Endothelial cell (in vitro differentiated cells): ENCODE measurements around the gene KAT7. TPM values are rescaled to one million over a fixed set of nuclear protein-coding genes. Genes with fewer than 3 reads are reported as not detected.

Source experiments
- DNase-seq: peaks from one replicate; pipeline ENCODE4 v3.0.0; 2021; ENCODE audit warnings: low spot score
- H3K27ac Mint-ChIP-seq: one replicate; pipeline ENCODE4 v1.8.0; 2021; ENCODE audit warnings: mixed read lengths, inconsistent platforms; ENCODE audit not compliant: unreplicated experiment
- H3K27me3 Mint-ChIP-seq: one replicate; pipeline ENCODE4 v1.8.0; 2021; ENCODE audit warnings: mild to moderate bottlenecking, moderate library complexity, mixed read lengths, inconsistent platforms; ENCODE audit not compliant: unreplicated experiment
- H3K36me3 Mint-ChIP-seq: one replicate; pipeline ENCODE4 v1.8.0; 2021; ENCODE audit warnings: mild to moderate bottlenecking, low read depth, mixed read lengths, inconsistent platforms; ENCODE audit not compliant: unreplicated experiment
- H3K4me1 Mint-ChIP-seq: one replicate; pipeline ENCODE4 v1.8.0; 2021; ENCODE audit warnings: mild to moderate bottlenecking, mixed read lengths, inconsistent platforms; ENCODE audit not compliant: unreplicated experiment
- H3K4me3 Mint-ChIP-seq: one replicate; pipeline ENCODE4 v1.8.0; 2021; ENCODE audit warnings: mild to moderate bottlenecking, mixed read lengths, inconsistent platforms; ENCODE audit not compliant: unreplicated experiment
- H3K9me3 Mint-ChIP-seq: one replicate; pipeline ENCODE4 v1.8.0; 2021; ENCODE audit warnings: mixed read lengths, inconsistent platforms; ENCODE audit not compliant: unreplicated experiment
- total RNA-seq: library from RNA; stranded (reverse); fragmentation: NEBNext Ultra II Directional; extraction: Animal tissue kit (Norgen Biotek cat#: 25700); gene quantifications from one replicate; pipeline ENCODE4 v1.2.1, GENCODE V29; 2021; ENCODE audit not compliant: unreplicated experiment
- TF ChIP-seq, protein P1 (sequence below): fragments of 200-600 bp; sonication (generic); IDR thresholded peaks from one replicate; pipeline ENCODE4 v1.5.0; 2021; ENCODE audit warnings: antibody characterized with exemption; ENCODE audit not compliant: unreplicated experiment

KAT7 gene
- total RNA-seq, 1 donor from 2014 or later = 307 TPM

DNA sequence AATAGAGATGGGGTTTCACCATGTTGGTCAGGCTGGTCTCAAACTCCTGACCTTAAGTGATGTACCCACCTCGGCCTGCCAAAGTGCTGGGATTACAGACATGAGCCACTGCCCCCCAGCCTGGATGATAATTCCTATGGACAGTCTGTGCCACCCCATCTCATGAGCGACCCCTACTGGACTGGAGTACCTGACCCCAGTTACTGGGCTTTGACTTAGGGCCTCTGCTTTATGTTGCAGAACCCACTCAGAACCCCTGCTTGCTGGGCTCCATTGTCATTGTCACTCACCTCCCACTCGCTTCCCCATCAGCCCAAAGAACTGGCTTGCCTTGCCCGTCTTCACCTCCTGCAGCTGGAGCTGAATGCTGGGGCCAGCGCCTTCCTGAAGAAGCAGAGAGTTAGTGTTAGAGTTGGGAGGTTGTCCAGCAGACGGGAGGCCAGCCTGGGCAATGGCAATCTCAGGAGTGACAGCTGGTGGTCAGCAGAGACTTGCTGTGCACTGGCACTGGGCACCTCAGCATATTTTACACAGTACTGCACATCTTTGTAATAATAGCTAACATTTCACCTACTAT, 55.4 kb downstream of the KAT7 start:
- Mint-ChIP-seq H3K27me3 (peaks cover 7% of the 10 kb centered on the region), H3K9me3 (no peaks in the 10 kb centered on the region), H3K4me1 (peaks cover 9% of the 10 kb centered on the region), H3K27ac (no peak overlapping the region), H3K36me3 (peaks cover 10% of the 10 kb centered on the region), H3K4me3 (no peak overlapping the region)
- peak; percentile 71 for DNase-seq
- TF ChIP-seq, protein P1, sequence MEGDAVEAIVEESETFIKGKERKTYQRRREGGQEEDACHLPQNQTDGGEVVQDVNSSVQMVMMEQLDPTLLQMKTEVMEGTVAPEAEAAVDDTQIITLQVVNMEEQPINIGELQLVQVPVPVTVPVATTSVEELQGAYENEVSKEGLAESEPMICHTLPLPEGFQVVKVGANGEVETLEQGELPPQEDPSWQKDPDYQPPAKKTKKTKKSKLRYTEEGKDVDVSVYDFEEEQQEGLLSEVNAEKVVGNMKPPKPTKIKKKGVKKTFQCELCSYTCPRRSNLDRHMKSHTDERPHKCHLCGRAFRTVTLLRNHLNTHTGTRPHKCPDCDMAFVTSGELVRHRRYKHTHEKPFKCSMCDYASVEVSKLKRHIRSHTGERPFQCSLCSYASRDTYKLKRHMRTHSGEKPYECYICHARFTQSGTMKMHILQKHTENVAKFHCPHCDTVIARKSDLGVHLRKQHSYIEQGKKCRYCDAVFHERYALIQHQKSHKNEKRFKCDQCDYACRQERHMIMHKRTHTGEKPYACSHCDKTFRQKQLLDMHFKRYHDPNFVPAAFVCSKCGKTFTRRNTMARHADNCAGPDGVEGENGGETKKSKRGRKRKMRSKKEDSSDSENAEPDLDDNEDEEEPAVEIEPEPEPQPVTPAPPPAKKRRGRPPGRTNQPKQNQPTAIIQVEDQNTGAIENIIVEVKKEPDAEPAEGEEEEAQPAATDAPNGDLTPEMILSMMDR = peak; percentile 43

DNA sequence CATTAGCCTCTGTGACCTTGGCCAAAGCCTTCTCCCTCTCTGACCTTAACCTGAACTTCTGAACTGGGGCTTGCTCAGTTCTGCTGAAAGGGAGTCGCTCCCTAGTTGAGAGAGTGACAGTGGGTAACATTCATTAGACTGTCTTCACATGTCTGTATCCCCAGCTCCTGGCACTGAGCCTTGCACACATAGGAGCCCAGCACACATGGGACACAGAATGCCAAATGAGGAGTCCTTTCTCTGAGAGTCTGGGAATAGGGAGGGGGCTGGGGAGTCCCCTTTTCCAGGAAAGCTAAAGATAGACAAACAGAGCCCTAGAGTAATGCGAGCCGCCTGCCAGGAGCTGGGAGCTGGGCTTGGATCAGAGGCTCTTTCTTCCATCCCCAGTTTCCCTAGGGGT, 56.8 kb downstream of the KAT7 start:
- H3K4me1 Mint-ChIP-seq = peaks cover 10% of the 10 kb centered on the region
- H3K27me3 Mint-ChIP-seq = peaks cover 10% of the 10 kb centered on the region
- TF ChIP-seq, protein P1 = no peak
- peaks cover 10% of the 10 kb centered on the region for H3K36me3 Mint-ChIP-seq
- H3K9me3 Mint-ChIP-seq = no peaks in the 10 kb centered on the region
- no peak overlapping the region for H3K4me3 Mint-ChIP-seq
- no peak overlapping the region for H3K27ac Mint-ChIP-seq
- no peak for DNase-seq

DNA sequence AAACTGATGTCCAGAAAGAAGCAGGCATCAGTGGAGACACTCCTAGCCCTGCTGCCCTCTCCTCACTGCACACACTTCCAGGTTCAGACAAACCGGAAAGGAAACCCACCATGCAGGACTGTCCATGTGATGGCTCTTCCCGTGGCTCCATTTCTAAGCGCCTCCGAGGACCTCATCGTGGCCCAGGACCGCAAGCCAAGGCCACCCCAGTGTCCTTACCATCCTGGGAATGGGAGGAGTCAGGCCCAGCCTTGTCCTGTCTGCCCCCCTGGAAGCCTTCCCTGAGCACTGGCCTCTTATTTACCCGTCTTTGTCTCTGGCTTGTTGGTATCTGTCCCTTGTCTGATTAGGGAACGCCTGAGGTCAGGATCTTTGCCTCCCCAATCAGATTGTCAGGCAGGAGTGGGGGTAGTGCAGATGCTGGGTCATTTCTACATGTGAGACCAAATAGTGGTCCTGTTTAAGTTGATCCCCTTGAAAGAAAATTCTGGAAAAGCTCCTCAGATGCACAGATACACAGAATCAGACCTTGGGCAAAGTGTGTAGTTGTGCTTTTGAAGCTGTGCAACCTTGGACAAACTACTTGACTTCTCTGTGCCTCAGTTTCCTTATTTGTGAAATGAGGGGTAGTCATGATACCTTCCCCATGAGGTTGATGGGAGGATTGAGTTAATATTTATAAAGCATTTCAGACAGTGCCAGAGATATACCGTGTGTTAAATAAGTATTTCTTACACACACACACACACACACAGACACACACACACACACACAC, 58.6 kb downstream of the KAT7 start:
- H3K27ac Mint-ChIP-seq = no peak overlapping the region
- TF ChIP-seq, protein P1 = no peak
- peaks cover 15% of the 10 kb centered on the region for H3K4me1 Mint-ChIP-seq
- H3K4me3 Mint-ChIP-seq = peak overlapping the region; percentile 65
- peaks cover 10% of the 10 kb centered on the region for H3K36me3 Mint-ChIP-seq
- H3K27me3 Mint-ChIP-seq = peaks cover 15% of the 10 kb centered on the region
- no peak for DNase-seq
- H3K9me3 Mint-ChIP-seq = no peaks in the 10 kb centered on the region

DNA sequence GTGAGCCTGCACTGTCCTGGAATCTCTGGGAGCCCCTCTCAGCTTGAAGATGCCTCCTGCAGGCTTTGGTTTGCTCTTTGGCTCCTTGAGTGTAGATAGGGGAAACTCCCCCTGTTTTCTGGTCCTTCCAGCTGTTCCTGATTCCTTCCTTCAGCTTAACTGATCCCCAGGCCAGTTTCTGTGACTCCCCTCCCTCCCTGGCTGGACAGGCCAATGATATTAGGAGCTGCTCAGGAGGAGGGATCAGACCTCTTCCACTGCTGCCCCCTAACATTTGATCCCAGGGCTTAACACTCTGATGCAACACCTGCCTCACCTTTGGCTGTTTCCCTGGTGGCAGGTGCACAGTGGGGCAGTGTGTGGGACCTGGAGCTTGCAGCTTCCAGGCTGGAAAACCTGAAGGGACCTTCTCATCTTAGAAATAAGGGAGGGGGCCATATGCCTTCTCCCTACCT, 59.6 kb downstream of the KAT7 start, which contains the start of gene TAC4:
Gene TAC4, minus strand, starts transcription at position 51 of the 455 bp plus-strand sequence. CDS start 52 bp downstream, outside the sequence.
- TF ChIP-seq, protein P1 = no peak
- no peak for DNase-seq
- Mint-ChIP-seq H3K27ac (no peak within 1 kb of the TSS), H3K4me3 (peak within 1 kb of the TSS; percentile 65), H3K27me3 (peaks cover 16% of the 10 kb centered on the region), H3K9me3 (no peaks in the 10 kb centered on the region), H3K36me3 (peaks cover 10% of the 10 kb centered on the region), H3K4me1 (peaks cover 17% of the 10 kb centered on the region)

DNA sequence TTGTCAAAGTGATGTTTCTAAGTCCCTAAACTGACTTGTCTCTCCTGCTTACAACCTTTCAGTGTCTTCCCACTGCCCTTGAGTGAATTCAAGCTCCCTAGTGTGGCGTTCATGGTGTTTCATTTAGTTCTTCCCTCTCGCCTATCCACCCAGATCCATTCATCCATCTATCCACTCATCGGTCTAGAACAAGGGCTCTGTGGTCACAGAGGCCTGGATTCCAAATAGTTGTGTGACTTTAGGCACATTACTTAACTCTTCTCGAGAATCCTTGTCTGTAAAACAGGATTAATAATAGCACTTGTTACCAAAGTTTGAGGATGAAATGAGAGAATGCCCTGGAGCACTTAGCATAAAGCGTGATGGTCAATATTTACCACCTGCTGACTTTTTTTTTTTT, 60.3 kb downstream of the KAT7 start:
- peaks cover 17% of the 10 kb centered on the region for H3K4me1 Mint-ChIP-seq
- no peak for DNase-seq
- H3K27ac Mint-ChIP-seq = no peak overlapping the region

More for the DNA sequence above, 60.3 kb downstream of the KAT7 start:
- Mint-ChIP-seq H3K36me3 (peaks cover 10% of the 10 kb centered on the region), H3K27me3 (peaks cover 18% of the 10 kb centered on the region), H3K4me3 (no peak overlapping the region), H3K9me3 (no peaks in the 10 kb centered on the region)
- TF ChIP-seq, protein P1 = no peak
